Natural killer cell (primary cell): Measurements from ENCODE around the gene PLCH1. TPM values are rescaled to one million over a fixed set of nuclear protein-coding genes. Genes with fewer than 3 reads are reported as not detected.

Experiments
- ATAC-seq, 3 donors: fragments of 150-1000 bp in 2 of 3; fragments of 200-7000 bp in 1 of 3; cut with Tn5 transposase; 1 replicate in 1 of 3; 2 replicates in 2 of 3; pipeline ENCODE4 v1.10.0; 2021; ENCODE audit warnings: mild to moderate bottlenecking in 2 of 3, moderate library complexity in 2 of 3
- DNase-seq, 2 donors: peaks; one replicate each; pipeline versions ENCODE4 v3.0.0 to v3.0.0-alpha.2; 2013 to 2021; ENCODE audit warnings: mixed read lengths in 1 of 2
- H3K27ac ChIP-seq: one replicate; pipeline ENCODE4 v1.5.1; 2013; ENCODE audit warnings: mild to moderate bottlenecking, low read length
- H3K27me3 ChIP-seq: one replicate; pipeline ENCODE4 v1.6.1; 2013; ENCODE audit warnings: low read length; ENCODE audit not compliant: control insufficient read depth, insufficient read depth
- H3K36me3 ChIP-seq: one replicate; pipeline ENCODE4 v1.6.1; 2013; ENCODE audit warnings: low read length; ENCODE audit not compliant: control insufficient read depth, insufficient read depth
- H3K4me1 ChIP-seq: one replicate; pipeline ENCODE4 v1.6.1; 2013; ENCODE audit warnings: low read length; ENCODE audit not compliant: control insufficient read depth, insufficient read depth
- H3K4me3 ChIP-seq: one replicate; pipeline ENCODE4 v1.5.1; 2013; ENCODE audit warnings: low read length
- H3K9me3 ChIP-seq: one replicate; pipeline ENCODE4 v1.6.1; 2013; ENCODE audit warnings: low read length; ENCODE audit not compliant: control insufficient read depth, insufficient read depth
- H3K27ac Mint-ChIP-seq, 2 donors: one replicate each; pipeline ENCODE4 v1.8.0; 2022; ENCODE audit warnings: mild to moderate bottlenecking in 2 of 2, mixed read lengths in 2 of 2, moderate library complexity in 1 of 2
- H3K27me3 Mint-ChIP-seq, 2 donors: one replicate each; pipeline ENCODE4 v1.8.0; 2022; ENCODE audit warnings: low read depth in 2 of 2, mixed read lengths in 2 of 2
- H3K36me3 Mint-ChIP-seq: one replicate; pipeline ENCODE4 v1.8.0; 2022; ENCODE audit warnings: mixed read lengths
- H3K4me1 Mint-ChIP-seq, 2 donors: one replicate each; pipeline ENCODE4 v1.8.0; 2022; ENCODE audit warnings: mixed read lengths in 2 of 2
- H3K4me3 Mint-ChIP-seq: one replicate; pipeline ENCODE4 v1.8.0; 2022; ENCODE audit warnings: mild to moderate bottlenecking, moderate library complexity, mixed read lengths
- H3K9me3 Mint-ChIP-seq, 2 donors: one replicate each; pipeline ENCODE4 v1.8.0; 2022; ENCODE audit warnings: mixed read lengths in 2 of 2
- CTCF ChIP-seq: fragments of 200-600 bp; IDR thresholded peaks from one replicate; pipeline ENCODE4 v1.8.0; 2022; ENCODE audit warnings: antibody characterized with exemption
- WGBS: methylation state at CpG from one replicate; pipeline ENCODE4 v1.1.7; 2013; ENCODE audit warnings: missing lambda C conversion rate; ENCODE audit not compliant: insufficient coverage; 5-methylcytosine and 5-hydroxymethylcytosine counted together
- intact Hi-C: fragments of 100-400 bp; cut with micrococcal nuclease; formaldehyde crosslinking; loops from one replicate; pipeline ENCODE4 v1.14.2; 2022
- total RNA-seq, 4 donors: library from RNA; stranded (reverse); fragments of 120-200 nt in 1 of 4; gene quantifications; one replicate each; pipeline versions ENCODE4 v1.2.3 to v1.2.4, GENCODE V29; 2013 to 2022

The PLCH1 gene
- total RNA-seq, 3 donors from 2014 or later (not counting 1 experiment from before 2014, with no cell fraction given): 0.05 to 0.26 (median 0.08) TPM

- Mint-ChIP-seq H3K27me3 (no peaks in the 10 kb centered on the region), H3K9me3 (peaks cover 2 to 4% of the 10 kb centered on the region in 2 donors), H3K27ac (no peak overlapping the region), H3K4me3 (no peak overlapping the region), H3K4me1 (no peaks in the 10 kb centered on the region), H3K36me3 (peaks cover 9% of the 10 kb centered on the region)
- ATAC-seq (no peak), DNase-seq (no peak)
- Histone ChIP-seq H3K4me1 (no peaks in the 10 kb centered on the region), H3K4me3 (no peak overlapping the region), H3K36me3 (no peaks in the 10 kb centered on the region), H3K27me3 (no peaks in the 10 kb centered on the region), H3K27ac (no peak overlapping the region), H3K9me3 (peaks cover 3% of the 10 kb centered on the region)
- intact Hi-C loops: no loop called here
- TF ChIP-seq CTCF: no peak
Observed at GRCh38 chr3:155780291-155780690, 35.4 kb upstream of the PLCH1 start.

- Mint-ChIP-seq H3K4me1 (no peaks in the 10 kb centered on the region), H3K36me3 (peaks cover 9% of the 10 kb centered on the region), H3K27ac (no peak overlapping the region), H3K27me3 (no peaks in the 10 kb centered on the region), H3K4me3 (no peak overlapping the region), H3K9me3 (peaks cover 2 to 4% of the 10 kb centered on the region in 2 donors)
- no peaks in the 10 kb centered on the region for H3K36me3 ChIP-seq
- no peak overlapping the region for H3K27ac ChIP-seq
- H3K9me3 ChIP-seq: peaks cover 3% of the 10 kb centered on the region
- H3K27me3 ChIP-seq: no peaks in the 10 kb centered on the region
- no peaks in the 10 kb centered on the region for H3K4me1 ChIP-seq
- no peak for DNase-seq
- intact Hi-C loops: no loop called here
- no peak overlapping the region for H3K4me3 ChIP-seq
- no peak for TF ChIP-seq CTCF
- ATAC-seq: no peak
Observed at GRCh38 chr3:155778462-155778861, 33.6 kb upstream of the PLCH1 start.

GRCh38 chr3:155772801-155773200 lies 27.9 kb upstream of the PLCH1 start:
- Histone ChIP-seq H3K36me3 (no peaks in the 10 kb centered on the region), H3K27ac (no peak overlapping the region), H3K4me1 (no peaks in the 10 kb centered on the region), H3K27me3 (no peaks in the 10 kb centered on the region), H3K4me3 (no peak overlapping the region), H3K9me3 (no peaks in the 10 kb centered on the region)
- DNase-seq: no peak
- Mint-ChIP-seq H3K27me3 (no peaks in the 10 kb centered on the region), H3K9me3 (no peaks in the 10 kb centered on the region), H3K4me3 (no peak overlapping the region), H3K36me3 (no peaks in the 10 kb centered on the region), H3K27ac (no peak overlapping the region), H3K4me1 (no peaks in the 10 kb centered on the region)
- intact Hi-C loops: no loop called here
- WGBS: no CpG with 5 or more reads among the region's 1 CpG
- no peak for TF ChIP-seq CTCF
- no peak for ATAC-seq

GRCh38 chr3:155771126-155771525 lies 26.3 kb upstream of the PLCH1 start:
- Histone ChIP-seq H3K4me1 (no peaks in the 10 kb centered on the region), H3K36me3 (no peaks in the 10 kb centered on the region), H3K27me3 (no peaks in the 10 kb centered on the region), H3K4me3 (no peak overlapping the region), H3K9me3 (no peaks in the 10 kb centered on the region), H3K27ac (no peak overlapping the region)
- no peak overlapping the region for H3K27ac Mint-ChIP-seq
- intact Hi-C loops: no loop called here
- 99% methylated on average over 6 of the region's 6 CpGs for whole genome bisulfite sequencing
- H3K36me3 Mint-ChIP-seq: no peaks in the 10 kb centered on the region
- ATAC-seq (no peak), DNase-seq (no peak)
- no peak for TF ChIP-seq CTCF
- no peaks in the 10 kb centered on the region for H3K9me3 Mint-ChIP-seq
- H3K4me1 Mint-ChIP-seq: no peaks in the 10 kb centered on the region
- H3K4me3 Mint-ChIP-seq: no peak overlapping the region
- H3K27me3 Mint-ChIP-seq: no peaks in the 10 kb centered on the region
